Calu3 (cell line): Measurements from ENCODE around the gene DIAPH1. TPM values are rescaled to one million over a fixed set of nuclear protein-coding genes. Genes with fewer than 3 reads are reported as not detected.
A peak's percentile ranks its signal among the peaks of the same experiment; 100 is the strongest.

Experiments used
- BruUV-seq: library from RNA; stranded (reverse); fragments of 400-500 nt; replicated peaks from 2 replicates; lab custom pipeline; 2021; lab: Mats Ljungman, UMichigan
- CTCF ChIA-PET: fragments of 300-600 bp; sonication (Branson Sonifier 250); formaldehyde crosslinking; loops from one replicate; lab custom pipeline; 2022; ENCODE audit warnings: antibody characterized with exemption; lab: Charles Lee
- DNase-seq: peaks from one replicate; pipeline ENCODE4 v3.0.0; 2022
- H3K27ac Mint-ChIP-seq: one replicate; pipeline ENCODE4 v1.8.0; 2022; ENCODE audit warnings: mixed read lengths; ENCODE audit not compliant: unreplicated experiment
- H3K27me3 Mint-ChIP-seq: one replicate; pipeline ENCODE4 v1.8.0; 2022; ENCODE audit warnings: mixed read lengths; ENCODE audit not compliant: unreplicated experiment
- H3K36me3 Mint-ChIP-seq: one replicate; pipeline ENCODE4 v1.8.0; 2022; ENCODE audit warnings: mild to moderate bottlenecking, moderate library complexity, mixed read lengths; ENCODE audit not compliant: insufficient read depth, unreplicated experiment
- H3K4me1 Mint-ChIP-seq: one replicate; pipeline ENCODE4 v1.8.0; 2022; ENCODE audit warnings: mild to moderate bottlenecking, low read depth, mixed read lengths; ENCODE audit not compliant: unreplicated experiment
- H3K4me3 Mint-ChIP-seq: one replicate; pipeline ENCODE4 v1.8.0; 2022; ENCODE audit warnings: mild to moderate bottlenecking, low read depth, moderate library complexity, mixed read lengths; ENCODE audit not compliant: unreplicated experiment
- H3K9me3 Mint-ChIP-seq: one replicate; pipeline ENCODE4 v1.8.0; 2022; ENCODE audit warnings: low read depth, mixed read lengths; ENCODE audit not compliant: unreplicated experiment
- intact Hi-C: fragments of 100-400 bp; cut with micrococcal nuclease; formaldehyde crosslinking; loops from one replicate; pipeline ENCODE4 v1.10.0; 2022; ENCODE audit not compliant: unreplicated experiment
- total RNA-seq: library from RNA; stranded (reverse); gene quantifications from 2 replicates; pipeline ENCODE4 v1.2.3, GENCODE V29; 2022
- TF ChIP-seq, protein P1 (sequence below): fragments of 200-600 bp; IDR thresholded peaks from one replicate; pipeline ENCODE4 v1.8.0; 2022; ENCODE audit warnings: antibody characterized with exemption; ENCODE audit not compliant: unreplicated experiment

Gene DIAPH1
- total RNA-seq, 1 experiment from 2014 or later = 219 TPM

DNA sequence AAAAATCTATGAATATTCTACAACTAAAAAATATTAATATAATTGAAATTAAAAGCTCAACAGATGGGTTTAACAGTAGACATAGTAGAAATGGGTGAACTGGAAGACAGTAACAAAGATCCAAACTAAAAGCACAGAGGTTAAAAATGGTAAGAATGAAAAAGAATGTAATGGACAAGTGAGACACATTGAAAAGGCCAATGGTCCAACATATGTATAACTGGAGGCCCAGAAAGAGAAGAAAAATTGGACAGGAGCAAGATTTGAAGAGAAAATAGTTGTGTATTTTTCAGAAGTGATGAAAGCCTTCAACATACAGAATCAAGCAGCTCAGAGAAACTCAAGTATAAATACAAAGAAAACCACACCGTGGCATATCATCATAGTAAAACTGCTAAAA is 71.3 kb downstream of the DIAPH1 start:
- DNase-seq = no peak
- Mint-ChIP-seq H3K4me3 (no peak overlapping the region), H3K9me3 (peaks cover 2% of the 10 kb centered on the region), H3K27me3 (no peaks in the 10 kb centered on the region), H3K27ac (no peak overlapping the region), H3K4me1 (no peaks in the 10 kb centered on the region), H3K36me3 (peaks cover 26% of the 10 kb centered on the region)
- intact Hi-C loops = no loop called here
- TF ChIP-seq, protein P1, sequence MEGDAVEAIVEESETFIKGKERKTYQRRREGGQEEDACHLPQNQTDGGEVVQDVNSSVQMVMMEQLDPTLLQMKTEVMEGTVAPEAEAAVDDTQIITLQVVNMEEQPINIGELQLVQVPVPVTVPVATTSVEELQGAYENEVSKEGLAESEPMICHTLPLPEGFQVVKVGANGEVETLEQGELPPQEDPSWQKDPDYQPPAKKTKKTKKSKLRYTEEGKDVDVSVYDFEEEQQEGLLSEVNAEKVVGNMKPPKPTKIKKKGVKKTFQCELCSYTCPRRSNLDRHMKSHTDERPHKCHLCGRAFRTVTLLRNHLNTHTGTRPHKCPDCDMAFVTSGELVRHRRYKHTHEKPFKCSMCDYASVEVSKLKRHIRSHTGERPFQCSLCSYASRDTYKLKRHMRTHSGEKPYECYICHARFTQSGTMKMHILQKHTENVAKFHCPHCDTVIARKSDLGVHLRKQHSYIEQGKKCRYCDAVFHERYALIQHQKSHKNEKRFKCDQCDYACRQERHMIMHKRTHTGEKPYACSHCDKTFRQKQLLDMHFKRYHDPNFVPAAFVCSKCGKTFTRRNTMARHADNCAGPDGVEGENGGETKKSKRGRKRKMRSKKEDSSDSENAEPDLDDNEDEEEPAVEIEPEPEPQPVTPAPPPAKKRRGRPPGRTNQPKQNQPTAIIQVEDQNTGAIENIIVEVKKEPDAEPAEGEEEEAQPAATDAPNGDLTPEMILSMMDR = no peak
- BruUV-seq = no TSS peak
- CTCF ChIA-PET = no interaction called here

DNA sequence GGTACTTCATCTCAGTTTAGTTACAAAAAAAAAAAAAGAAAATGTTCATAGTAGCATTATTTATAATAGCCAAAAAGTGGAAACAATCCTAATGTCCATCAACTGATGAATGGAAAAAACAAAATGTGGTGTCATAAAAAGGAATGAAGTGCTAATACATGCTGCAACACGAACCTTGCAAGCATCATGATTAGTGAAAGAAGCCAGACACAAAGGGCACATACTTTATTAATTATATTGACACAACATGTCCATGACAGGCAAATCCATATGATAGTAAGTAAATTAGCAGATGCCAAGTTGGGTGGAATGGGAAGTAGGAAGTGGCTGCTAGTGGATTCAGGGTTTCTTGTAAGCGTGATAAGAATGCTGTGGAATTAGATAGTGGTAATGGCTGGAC is 75.7 kb downstream of the DIAPH1 start:
- BruUV-seq = no TSS peak
- H3K9me3 Mint-ChIP-seq = peaks cover 2% of the 10 kb centered on the region
- CTCF ChIA-PET = no interaction called here
- no peaks in the 10 kb centered on the region for H3K27me3 Mint-ChIP-seq
- intact Hi-C loops = no loop called here
- no peak for DNase-seq
- no peaks in the 10 kb centered on the region for H3K4me1 Mint-ChIP-seq
- peaks cover 20% of the 10 kb centered on the region for H3K36me3 Mint-ChIP-seq
- no peak overlapping the region for H3K4me3 Mint-ChIP-seq
- TF ChIP-seq, protein P1 = no peak
- H3K27ac Mint-ChIP-seq = no peak overlapping the region

DNA sequence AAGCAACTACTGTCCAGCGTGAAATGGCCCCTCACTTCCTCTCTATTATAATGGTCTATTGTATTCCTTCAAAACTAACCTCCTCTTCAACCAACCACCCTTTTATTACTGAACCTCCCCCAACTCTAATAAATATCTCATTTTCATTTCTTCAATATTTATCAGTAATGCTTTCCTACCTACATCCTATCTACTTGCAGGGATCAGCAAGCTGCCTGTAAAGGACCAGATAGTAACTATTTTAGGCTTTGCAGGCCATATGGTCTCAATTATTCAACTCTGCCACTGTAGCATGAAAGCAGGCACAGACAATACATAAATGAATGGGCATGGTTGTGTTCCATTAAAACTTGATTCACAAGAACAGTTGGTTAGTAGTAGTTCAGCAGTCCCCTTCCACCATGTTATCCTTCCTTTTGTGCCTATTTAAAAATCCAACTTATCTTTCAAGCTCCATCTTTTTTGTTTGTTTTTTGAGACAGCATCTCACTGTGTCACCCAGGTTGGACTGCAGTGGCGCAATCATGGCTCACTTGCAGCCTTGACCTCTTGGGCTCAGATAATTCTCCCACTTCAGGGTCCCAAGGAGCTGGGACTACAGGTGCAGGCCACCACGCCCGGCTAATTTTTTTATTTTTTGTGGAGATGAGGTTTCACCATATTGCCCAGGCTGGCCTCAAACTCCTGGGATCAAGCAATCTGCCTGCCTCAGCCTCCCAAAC is 84.1 kb downstream of the DIAPH1 start:
- peaks cover 6% of the 10 kb centered on the region for H3K36me3 Mint-ChIP-seq
- no TSS peak for BruUV-seq
- intact Hi-C loops = no loop called here
- TF ChIP-seq, protein P1 = no peak
- H3K4me3 Mint-ChIP-seq = no peak overlapping the region
- no peaks in the 10 kb centered on the region for H3K27me3 Mint-ChIP-seq
- no peak for DNase-seq
- no peaks in the 10 kb centered on the region for H3K9me3 Mint-ChIP-seq
- H3K4me1 Mint-ChIP-seq = peaks cover 13% of the 10 kb centered on the region
- H3K27ac Mint-ChIP-seq = peak overlapping the region; percentile 17
- CTCF ChIA-PET = interaction anchor here (1.3 kb wide), 1 partner anchor 13 kb away, joined by 3 read pairs; no protein-coding TSS in a partner anchor

GRCh38 chr5:141533897-141534296 is 84.9 kb downstream of the DIAPH1 start:
- H3K27ac Mint-ChIP-seq = no peak overlapping the region
- peaks cover 6% of the 10 kb centered on the region for H3K36me3 Mint-ChIP-seq
- peaks cover 13% of the 10 kb centered on the region for H3K4me1 Mint-ChIP-seq
- no peak overlapping the region for H3K4me3 Mint-ChIP-seq
- intact Hi-C loops = no loop called here
- H3K27me3 Mint-ChIP-seq = no peaks in the 10 kb centered on the region
- no peaks in the 10 kb centered on the region for H3K9me3 Mint-ChIP-seq
- CTCF ChIA-PET = interaction anchor here (0.6 to 0.7 kb wide), 2 partner anchors 9 to 143 kb away, joined by 3 to 4 read pairs; no protein-coding TSS in a partner anchor
- DNase-seq = no peak
- BruUV-seq = no TSS peak
- TF ChIP-seq, protein P1 = no peak
